Stimulated activated naive CD8-positive, alpha-beta T cell treated with anti-CD3 and anti-CD28 coated beads, Interleukin-15, Interleukin-2, amounts not matched to agents 100 U/mL and 50 U/mL, for 24 hours (primary cell): ENCODE results near the gene TFPI2.

Experiments
- ATAC-seq: fragments of 150-1000 bp; cut with Tn5 transposase; one replicate; pipeline ENCODE4 v1.10.0; 2021
- DNase-seq: peaks from one replicate; pipeline ENCODE4 v3.0.0; 2021

TFPI2 gene

DNA sequence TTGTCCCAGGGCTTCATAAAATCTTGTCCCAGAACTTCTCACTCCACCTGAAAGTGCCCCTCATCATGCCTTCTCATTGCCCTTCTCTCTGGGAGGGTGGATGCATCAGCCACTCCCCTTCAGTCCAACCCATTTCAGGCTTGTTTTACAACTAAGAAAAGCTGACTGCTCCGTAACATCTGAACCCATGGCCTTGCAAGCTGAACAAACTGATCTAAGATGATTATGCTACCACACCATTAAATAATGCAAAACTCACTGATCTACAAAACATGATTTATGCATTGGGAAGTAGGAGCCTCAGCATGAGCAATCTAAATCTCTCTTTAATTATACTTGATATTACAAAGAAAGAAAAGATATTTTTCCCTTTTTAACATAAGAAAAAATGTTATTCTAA, 34.8 kb downstream of the TFPI2 start:
- DNase-seq (no peak), ATAC-seq (no peak)

GRCh38 chr7:93854480-93854879, 36.1 kb downstream of the TFPI2 start:
- ATAC-seq (no peak), DNase-seq (no peak)

GRCh38 chr7:93851536-93851935, 39.0 kb downstream of the TFPI2 start:
- ATAC-seq, result no peak
- no peak for DNase-seq

GRCh38 chr7:93843260-93843659, 47.3 kb downstream of the TFPI2 start:
- ATAC-seq (no peak), DNase-seq (no peak)

- ATAC-seq (no peak), DNase-seq (no peak)
Observed at GRCh38 chr7:93838966-93839365, 51.6 kb downstream of the TFPI2 start.

- DNase-seq, result no peak
- no peak for ATAC-seq
Observed at GRCh38 chr7:93837245-93837644, 53.3 kb downstream of the TFPI2 start.

DNA sequence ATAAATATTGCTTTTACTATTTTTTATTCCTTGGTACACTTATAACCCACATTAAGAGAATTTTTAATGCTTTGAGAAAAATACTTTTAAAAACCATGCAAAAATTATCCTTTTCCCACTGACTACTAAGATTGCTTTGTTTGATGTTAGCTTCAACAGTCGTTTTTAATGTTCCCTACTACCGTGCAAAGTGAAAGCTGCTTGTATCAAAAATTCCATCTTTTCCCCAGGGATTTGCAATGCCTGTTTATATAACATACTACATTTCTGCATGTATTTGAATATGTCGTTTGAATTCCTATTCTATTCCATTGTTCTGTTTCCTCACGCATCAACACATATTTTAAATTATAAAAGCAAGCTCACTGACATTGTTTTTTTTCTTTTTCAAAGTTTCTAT, 54.4 kb downstream of the TFPI2 start:
- ATAC-seq (no peak), DNase-seq (no peak)

DNA sequence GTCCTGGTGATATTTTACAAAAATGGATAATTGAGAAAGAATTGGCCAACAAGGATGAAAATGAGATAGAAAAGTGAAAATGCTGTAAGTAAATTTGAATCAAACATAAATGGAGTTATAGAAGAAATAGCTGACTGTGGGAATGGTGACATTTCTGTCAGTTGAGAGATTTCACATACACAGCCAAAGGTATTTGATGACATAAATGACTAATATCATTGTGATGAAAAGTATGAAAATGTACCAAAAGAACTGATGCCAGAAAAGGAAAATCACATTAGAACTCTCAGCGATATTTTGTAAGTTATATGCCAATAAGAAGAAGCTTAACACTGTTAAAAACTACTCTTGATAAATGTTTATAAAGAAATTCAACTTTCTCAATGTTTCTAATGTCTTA, 54.9 kb downstream of the TFPI2 start:
- ATAC-seq (no peak), DNase-seq (no peak)
